Liver (tissue), 9 donors: ENCODE data around the gene CRISP1. TPM values are rescaled to one million over a fixed set of nuclear protein-coding genes. Genes with fewer than 3 reads are reported as not detected.

Source experiments
- DNase-seq: peaks from one replicate; pipeline ENCODE4 v3.0.0-alpha.2; 2017; ENCODE audit warnings: low spot score
- H3K27ac ChIP-seq, 2 donors: one replicate each; pipeline ENCODE4 v1.7.0; 2013; ENCODE audit warnings: inconsistent platforms in 2 of 2, low read length in 2 of 2, control low read depth in 1 of 2, low read depth in 1 of 2, mild to moderate bottlenecking in 1 of 2
- H3K27me3 ChIP-seq, 4 donors: one replicate each; pipeline versions ENCODE4 v1.6.1 to v1.7.0; 2013; ENCODE audit warnings: low read length in 3 of 4, inconsistent platforms in 1 of 4, mild to moderate bottlenecking in 1 of 4, moderate library complexity in 1 of 4; ENCODE audit not compliant: control insufficient read depth in 4 of 4, insufficient read depth in 4 of 4
- H3K36me3 ChIP-seq, 4 donors: one replicate each; pipeline versions ENCODE4 v1.6.1 to v1.7.0; 2013; ENCODE audit warnings: low read length in 3 of 4, mild to moderate bottlenecking in 3 of 4, low read depth in 1 of 4, moderate library complexity in 1 of 4; ENCODE audit not compliant: control insufficient read depth in 4 of 4, insufficient read depth in 3 of 4
- H3K4me1 ChIP-seq, 4 donors: one replicate each; pipeline versions ENCODE4 v1.6.1 to v1.7.0; 2013; ENCODE audit warnings: low read length in 3 of 4, mild to moderate bottlenecking in 3 of 4, moderate library complexity in 1 of 4; ENCODE audit not compliant: control insufficient read depth in 4 of 4, insufficient read depth in 4 of 4
- H3K4me3 ChIP-seq, 3 donors: one replicate each; pipeline versions ENCODE4 v1.6.1 to v1.7.0; 2013; ENCODE audit warnings: low read length in 3 of 3, control low read depth in 1 of 3, low read depth in 1 of 3, mild to moderate bottlenecking in 1 of 3
- H3K9ac ChIP-seq, 2 donors: one replicate each; pipeline ENCODE4 v1.7.0; 2013; ENCODE audit warnings: low read length in 2 of 2, mild to moderate bottlenecking in 2 of 2, moderate library complexity in 2 of 2, control low read depth in 1 of 2, low read depth in 1 of 2
- H3K9me3 ChIP-seq, 4 donors: one replicate each; pipeline versions ENCODE4 v1.6.1 to v1.7.0; 2013; ENCODE audit warnings: low read length in 3 of 4; ENCODE audit not compliant: control insufficient read depth in 4 of 4
- ATF3 ChIP-seq: IDR thresholded peaks from 2 replicates; pipeline ENCODE4 v1.6.1; 2016; ENCODE audit warnings: antibody characterized with exemption
- CTCF ChIP-seq: fragments of 150-350 bp; IDR thresholded peaks from 2 replicates; pipeline ENCODE4 v1.5.1; 2017; ENCODE audit warnings: improper control_type of control experiment, low read depth, low read length; ENCODE audit not compliant: missing input control
- EGR1 ChIP-seq, 2 donors: IDR thresholded peaks; 2 replicates each; pipeline ENCODE4 v1.6.1; 2016 to 2018; ENCODE audit warnings: antibody characterized with exemption in 2 of 2, low read depth in 2 of 2
- FOXA1 ChIP-seq: IDR thresholded peaks from 2 replicates; pipeline ENCODE4 v1.6.1; 2016; ENCODE audit warnings: antibody characterized with exemption
- FOXA2 ChIP-seq: IDR thresholded peaks from 2 replicates; pipeline ENCODE4 v1.6.1; 2016; ENCODE audit warnings: antibody characterized with exemption
- GABPA ChIP-seq, 2 donors: IDR thresholded peaks in 1 of 2; conservative IDR thresholded peaks in 1 of 2; 2 replicates each; pipeline ENCODE4 v1.6.1; 2016; ENCODE audit warnings: antibody characterized with exemption in 2 of 2, mild to moderate bottlenecking in 1 of 2, moderate library complexity in 1 of 2
- HNF4A ChIP-seq, 2 donors: conservative IDR thresholded peaks; 2 replicates each; pipeline ENCODE4 v1.6.1; 2016; ENCODE audit warnings: antibody characterized with exemption in 2 of 2, mild to moderate bottlenecking in 2 of 2
- HNF4G ChIP-seq: IDR thresholded peaks from 2 replicates; pipeline ENCODE4 v1.6.1; 2016; ENCODE audit warnings: antibody characterized with exemption
- JUND ChIP-seq, 2 donors: IDR thresholded peaks; 2 replicates each; pipeline ENCODE4 v1.6.1; 2016; ENCODE audit warnings: antibody characterized with exemption in 2 of 2
- MAX ChIP-seq: IDR thresholded peaks from 2 replicates; pipeline ENCODE4 v1.6.1; 2016; ENCODE audit warnings: antibody characterized with exemption
- NR2F2 ChIP-seq: IDR thresholded peaks from 2 replicates; pipeline ENCODE4 v1.6.1; 2016; ENCODE audit warnings: antibody characterized with exemption
- RAD21 ChIP-seq, 2 donors: IDR thresholded peaks; 2 replicates each; pipeline ENCODE4 v1.6.1; 2016; ENCODE audit warnings: antibody characterized with exemption in 2 of 2, mild to moderate bottlenecking in 2 of 2
- REST ChIP-seq: IDR thresholded peaks from 2 replicates; pipeline ENCODE4 v1.6.1; 2016; ENCODE audit warnings: antibody characterized with exemption, mild to moderate bottlenecking
- RXRA ChIP-seq, 2 donors: IDR thresholded peaks; 2 replicates each; pipeline ENCODE4 v1.6.1; 2017 to 2018; ENCODE audit warnings: antibody characterized with exemption in 2 of 2, mild to moderate bottlenecking in 1 of 2
- SP1 ChIP-seq: IDR thresholded peaks from 2 replicates; pipeline ENCODE4 v1.6.1; 2018; ENCODE audit warnings: antibody characterized with exemption, mild to moderate bottlenecking
- TAF1 ChIP-seq: conservative IDR thresholded peaks from 2 replicates; pipeline ENCODE4 v1.6.1; 2016; ENCODE audit warnings: antibody characterized with exemption, mild to moderate bottlenecking
- YY1 ChIP-seq: IDR thresholded peaks from 2 replicates; pipeline ENCODE4 v1.6.1; 2016; ENCODE audit warnings: antibody characterized with exemption, mild to moderate bottlenecking
- ZBTB33 ChIP-seq: IDR thresholded peaks from 2 replicates; pipeline ENCODE4 v1.6.1; 2016; ENCODE audit warnings: antibody characterized with exemption
- WGBS: extraction: QIAGEN DNeasy Blood & Tissue Kit; methylation state at CpG from one replicate; pipeline ENCODE4 v1.1.7; 2013; 5-methylcytosine and 5-hydroxymethylcytosine counted together
- polyA plus RNA-seq, 2 donors: library from polyadenylated mRNA; stranded (reverse) in 1 of 2; unstranded in 1 of 2; fragments of 200-250 nt in 1 of 2; fragments of >200 nt in 1 of 2; fragmentation: Nextera tagmentation in 1 of 2; extraction: Ambion mirVana in 1 of 2; gene quantifications; one replicate each; pipeline versions ENCODE4 v1.2.1 to v1.2.3, GENCODE V29; 2013 to 2015
- total RNA-seq, 2 donors: library from RNA; depleted of rRNA; stranded (reverse); fragments of >200 nt; gene quantifications; one replicate each; pipeline ENCODE4 v1.2.3, GENCODE V29; 2014
- donor health status: healthy.
- donor health status: healthy.
- donor health status: healthy.
- donor health status: healthy.
- donor health status: healthy.

CRISP1 gene
- total and polyA plus RNA-seq, 4 donors = not detected

GRCh38 chr6:49839162-49839561 lies 27.2 kb downstream of the CRISP1 start:
- no peak for DNase-seq
- Histone ChIP-seq H3K27me3 (no peaks in the 10 kb centered on the region), H3K9ac (no peak overlapping the region), H3K4me3 (no peak overlapping the region), H3K9me3 (no peaks in the 10 kb centered on the region), H3K27ac (no peak overlapping the region), H3K4me1 (no peaks in the 10 kb centered on the region), H3K36me3 (no peaks in the 10 kb centered on the region)
- WGBS = 92% methylated on average over 2 of the region's 2 CpGs
- TF ChIP-seq HNF4A (conservative IDR thresholded peaks at IDR 0.05) (no peak), EGR1 (IDR thresholded peaks at IDR 0.05; ENCODE audit: low read depth in 2 of 2) (no peak), TAF1 (no peak), REST (no peak), ATF3 (no peak), FOXA1 (no peak), JUND (IDR thresholded peaks at IDR 0.05) (no peak), NR2F2 (no peak), RXRA (IDR thresholded peaks at IDR 0.05) (no peak), ZBTB33 (no peak), HNF4G (no peak), SP1 (no peak)

- TF ChIP-seq GABPA (IDR thresholded peaks at IDR 0.05 in 1 of 2, conservative IDR thresholded peaks at IDR 0.05 in 1 of 2) (no peak), JUND (IDR thresholded peaks at IDR 0.05) (no peak), YY1 (no peak), RAD21 (IDR thresholded peaks at IDR 0.05) (no peak), HNF4G (no peak), CTCF (no peak), HNF4A (conservative IDR thresholded peaks at IDR 0.05) (no peak), REST (no peak), MAX (no peak), ZBTB33 (no peak), FOXA2 (no peak), SP1 (no peak), TAF1 (no peak), RXRA (IDR thresholded peaks at IDR 0.05) (no peak), EGR1 (IDR thresholded peaks at IDR 0.05; ENCODE audit: low read depth in 2 of 2) (no peak), ATF3 (no peak), FOXA1 (no peak)
- H3K4me3 ChIP-seq = no peak overlapping the region
Observed at GRCh38 chr6:49835140-49835539, 31.2 kb downstream of the CRISP1 start.

More at GRCh38 chr6:49835140-49835539, 31.2 kb downstream of the CRISP1 start:
- no peaks in the 10 kb centered on the region for H3K27me3 ChIP-seq
- no peak for DNase-seq
- H3K4me1 ChIP-seq = no peaks in the 10 kb centered on the region
- H3K9ac ChIP-seq = no peak overlapping the region
- no peak overlapping the region for H3K27ac ChIP-seq
- H3K36me3 ChIP-seq = no peaks in the 10 kb centered on the region
- H3K9me3 ChIP-seq = no peaks in the 10 kb centered on the region
- WGBS = 87% methylated on average over 3 of the region's 3 CpGs
